ENCODE data around the gene TARP.
"Not testable (repeated sequence)": the region's sequence is repeated elsewhere in the genome, so short reads cannot be mapped to it uniquely, and the experiment has no call there.

The TARP gene

DNA sequence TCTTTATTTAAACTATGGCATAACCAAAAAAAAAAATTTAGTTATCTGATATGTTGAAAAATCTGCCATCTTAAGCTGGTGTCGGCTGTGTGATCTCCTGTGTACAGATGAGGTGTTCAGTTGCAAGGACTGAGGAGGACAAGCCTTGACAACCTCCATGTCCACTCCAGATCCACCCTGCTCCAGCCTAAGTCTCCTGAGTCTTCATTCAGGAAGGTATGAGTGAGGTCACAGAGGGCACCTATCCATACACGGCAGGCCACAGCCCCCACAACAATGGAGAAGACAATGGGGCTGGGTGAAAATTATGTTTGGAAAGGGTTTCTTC lies 16.1 kb downstream of the TARP start:
- H3K9me3 Mint-ChIP-seq, result no peaks in the 10 kb centered on the region
- H3K27ac Mint-ChIP-seq, result no peak overlapping the region
- Histone ChIP-seq H3K27me3 (no peaks in the 10 kb centered on the region), H4K20me1 (ENCODE audit: low read depth) (no peaks in the 10 kb centered on the region), H3K27ac (no peak overlapping the region), H3K79me2 (ENCODE audit: low read depth) (no peaks in the 10 kb centered on the region), H3K9ac (no peak overlapping the region), H3K4me3 (no peak overlapping the region), H3F3A (ENCODE audit: low read depth) (no peaks in the 10 kb centered on the region), H2AFZ (replicated peaks) (no peak overlapping the region), H3K4me2 (no peak overlapping the region), H3K9me3 (ENCODE audit: low read depth) (no peaks in the 10 kb centered on the region), H3K4me1 (no peaks in the 10 kb centered on the region), H3K36me3 (no peaks in the 10 kb centered on the region)
- DNase-seq (ENCODE audit: low spot score), result no peak
- H3K4me3 Mint-ChIP-seq, result no peak overlapping the region
- TF ChIP-seq CTCF (IDR thresholded peaks at IDR 0.05), result no peak
- TF ChIP-seq EZH2phosphoT487 (IDR thresholded peaks at IDR 0.05), result no peak
- TF ChIP-seq EZH2 (IDR thresholded peaks at IDR 0.05), result no peak
- peaks cover 2% of the 10 kb centered on the region for H3K27me3 Mint-ChIP-seq (ENCODE audit: insufficient read depth, low read depth)
- no peaks in the 10 kb centered on the region for H3K4me1 Mint-ChIP-seq
- H3K36me3 Mint-ChIP-seq, result no peaks in the 10 kb centered on the region

GRCh38 chr7:38249849-38250248 lies 23.6 kb downstream of the TARP start:
- H3K27me3 ChIP-seq; H3K4me3 Mint-ChIP-seq; H3F3A ChIP-seq (ENCODE audit: low read depth); H3K27me3 Mint-ChIP-seq (ENCODE audit: insufficient read depth, low read depth); H3K9me3 ChIP-seq (ENCODE audit: low read depth); H3K27ac ChIP-seq; H3K9ac ChIP-seq; H3K79me2 ChIP-seq (ENCODE audit: low read depth); H3K27ac Mint-ChIP-seq; H3K4me1 ChIP-seq; H4K20me1 ChIP-seq (ENCODE audit: low read depth); DNase-seq (ENCODE audit: low spot score); H2AFZ ChIP-seq (replicated peaks); H3K4me3 ChIP-seq; H3K36me3 ChIP-seq; H3K9me3 Mint-ChIP-seq; H3K36me3 Mint-ChIP-seq; H3K4me1 Mint-ChIP-seq; H3K4me2 ChIP-seq: not testable (repeated sequence)

DNA sequence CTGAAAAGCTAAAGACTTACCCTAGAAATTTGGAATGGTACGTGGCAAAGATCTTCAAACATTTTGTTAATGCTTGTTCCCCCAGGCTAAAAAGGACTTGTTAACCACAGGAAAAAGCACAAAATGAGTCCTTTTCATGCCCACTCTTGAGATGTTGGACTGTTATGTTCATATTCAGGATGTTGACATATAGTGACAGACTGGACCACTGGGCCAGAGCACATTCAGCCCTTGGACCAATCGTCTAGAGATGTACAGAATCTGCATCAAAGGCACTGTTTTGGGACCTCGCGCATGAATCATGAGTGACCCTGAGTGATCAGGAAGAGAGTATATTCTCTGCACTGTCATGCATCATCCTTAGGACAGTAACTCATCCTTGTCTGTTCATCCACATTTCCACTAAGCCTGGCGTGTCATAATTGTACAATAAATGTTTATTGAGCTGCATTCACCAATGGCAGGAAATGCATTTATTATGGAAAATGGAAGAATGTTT lies 25.3 kb downstream of the TARP start:
- Histone ChIP-seq H2AFZ (replicated peaks) (peak overlapping the region; percentile 50), H3K27me3 (no peaks in the 10 kb centered on the region), H3K4me1 (no peaks in the 10 kb centered on the region), H3K79me2 (ENCODE audit: low read depth) (no peaks in the 10 kb centered on the region), H3K9me3 (ENCODE audit: low read depth) (no peaks in the 10 kb centered on the region), H3F3A (ENCODE audit: low read depth) (no peaks in the 10 kb centered on the region), H4K20me1 (ENCODE audit: low read depth) (no peaks in the 10 kb centered on the region), H3K27ac (no peak overlapping the region), H3K9ac (no peak overlapping the region), H3K4me2 (no peak overlapping the region), H3K36me3 (no peaks in the 10 kb centered on the region), H3K4me3 (no peak overlapping the region)
- no peak overlapping the region for H3K4me3 Mint-ChIP-seq
- no peaks in the 10 kb centered on the region for H3K9me3 Mint-ChIP-seq
- no peak for DNase-seq (ENCODE audit: low spot score)
- TF ChIP-seq EZH2 (IDR thresholded peaks at IDR 0.05) (no peak), CTCF (IDR thresholded peaks at IDR 0.05) (no peak), EZH2phosphoT487 (IDR thresholded peaks at IDR 0.05) (no peak)
- H3K27ac Mint-ChIP-seq, result no peak overlapping the region
- H3K27me3 Mint-ChIP-seq (ENCODE audit: insufficient read depth, low read depth), result no peaks in the 10 kb centered on the region
- H3K4me1 Mint-ChIP-seq, result no peaks in the 10 kb centered on the region
- no peaks in the 10 kb centered on the region for H3K36me3 Mint-ChIP-seq

DNA sequence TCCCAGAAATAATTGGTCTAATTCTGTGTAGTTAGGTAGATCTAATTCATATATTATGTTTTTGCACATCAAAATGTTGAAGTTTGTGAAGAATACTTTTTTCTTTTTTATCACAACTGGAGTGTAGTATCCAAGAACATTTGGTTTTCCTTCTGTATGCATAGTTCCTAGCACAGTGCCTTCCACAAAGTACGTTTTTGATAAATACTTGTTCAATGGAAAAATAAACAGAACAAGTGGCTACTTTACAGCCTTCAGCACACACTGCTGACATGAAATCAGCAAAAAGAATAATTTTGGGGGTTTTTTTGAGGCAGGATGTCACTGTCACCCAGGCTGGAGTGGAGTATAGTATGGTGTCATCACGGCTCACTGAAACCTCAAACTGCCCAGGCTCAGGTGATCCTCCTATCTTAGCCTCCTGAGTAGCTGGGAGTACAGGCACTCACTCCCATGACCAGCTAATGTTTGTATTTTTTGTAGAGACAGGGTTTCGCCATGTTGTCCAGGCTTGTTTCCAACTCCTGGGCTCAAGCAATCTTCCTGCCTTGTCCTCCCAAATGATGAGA lies 27.9 kb downstream of the TARP start:
- no peak for DNase-seq (ENCODE audit: low spot score)
- no peak overlapping the region for H3K4me3 ChIP-seq
- TF ChIP-seq CTCF (IDR thresholded peaks at IDR 0.05), result no peak
- no peak for TF ChIP-seq EZH2phosphoT487 (IDR thresholded peaks at IDR 0.05)
- no peak for TF ChIP-seq EZH2 (IDR thresholded peaks at IDR 0.05)

More for the DNA sequence above, 27.9 kb downstream of the TARP start:
- H3K27ac Mint-ChIP-seq, result no peak overlapping the region
- H3K4me3 Mint-ChIP-seq, result no peak overlapping the region
- H3F3A ChIP-seq (ENCODE audit: low read depth), result no peaks in the 10 kb centered on the region
- H3K27me3 ChIP-seq, result no peaks in the 10 kb centered on the region
- no peaks in the 10 kb centered on the region for H3K9me3 Mint-ChIP-seq
- no peaks in the 10 kb centered on the region for H4K20me1 ChIP-seq (ENCODE audit: low read depth)
- no peaks in the 10 kb centered on the region for H3K36me3 Mint-ChIP-seq
- H3K4me1 ChIP-seq, result no peaks in the 10 kb centered on the region
- no peak overlapping the region for H3K4me2 ChIP-seq
- H3K79me2 ChIP-seq (ENCODE audit: low read depth), result no peaks in the 10 kb centered on the region
- no peaks in the 10 kb centered on the region for H3K36me3 ChIP-seq
- no peak overlapping the region for H2AFZ ChIP-seq (replicated peaks)
- H3K9ac ChIP-seq, result no peak overlapping the region
- H3K9me3 ChIP-seq (ENCODE audit: low read depth), result no peaks in the 10 kb centered on the region
- H3K27me3 Mint-ChIP-seq (ENCODE audit: insufficient read depth, low read depth), result peaks cover 1% of the 10 kb centered on the region
- H3K27ac ChIP-seq, result no peak overlapping the region
- H3K4me1 Mint-ChIP-seq, result no peaks in the 10 kb centered on the region
